H1 (cell line): ENCODE measurements around the gene AFAP1L2.

Source experiments
- CTCF ChIP-seq, 3 experiments: IDR thresholded peaks; 1 replicate in 2 of 3; 2 replicates in 1 of 3; pipeline versions ENCODE4 v1.5.1 to v1.6.1; 2011; ENCODE audit warnings: low read length in 3 of 3, mild to moderate bottlenecking in 3 of 3, inconsistent platforms in 2 of 3, low read depth in 1 of 3, moderate library complexity in 1 of 3; ENCODE audit not compliant: insufficient read depth in 1 of 3; ENCODE audit errors: control extremely low read depth in 1 of 3
- FOSL1 ChIP-seq: IDR thresholded peaks from 2 replicates; pipeline ENCODE4 v1.6.1; 2011; ENCODE audit warnings: mild to moderate bottlenecking, low read depth, low read length, moderate library complexity; ENCODE audit not compliant: insufficient read depth
- RNF2 ChIP-seq: fragments of 200-900, 300-1000 bp; sonication (generic); IDR thresholded peaks from 2 replicates; pipeline ENCODE4 v1.7.1; 2016; ENCODE audit warnings: borderline replicate concordance, low read depth, mild to moderate bottlenecking, antibody characterized with exemption, low read length; ENCODE audit not compliant: poor library complexity, severe bottlenecking; ENCODE audit errors: missing control alignments
- SIN3A ChIP-seq, 2 experiments: IDR thresholded peaks in 1 of 2; conservative IDR thresholded peaks in 1 of 2; 2 replicates each; pipeline ENCODE4 v1.6.1; 2011 to 2012; ENCODE audit warnings: low read length in 2 of 2, improper control_type of control experiment in 1 of 2, low read depth in 1 of 2, mild to moderate bottlenecking in 1 of 2

GRCh38 chr10:114276671-114277070 lies 127.6 kb downstream of the AFAP1L2 start:
- TF ChIP-seq SIN3A (conservative IDR thresholded peaks at IDR 0.05 in 1 of 2, IDR thresholded peaks at IDR 0.05 in 1 of 2; ENCODE audit: low read depth in 1 of 2, low read length in 2 of 2) (no peak), CTCF (IDR thresholded peaks at IDR 0.05; ENCODE audit: control extremely low read depth in 1 of 3, insufficient read depth in 1 of 3, low read depth in 1 of 3, low read length in 3 of 3) (no peak), RNF2 (no peak), FOSL1 (no peak)
